PC-9 (cell line): ENCODE data around the gene GPR12.

Experiments
- EZH2 ChIP-seq: fragments of 200-600 bp; sonication (generic); IDR thresholded peaks from 2 replicates; pipeline ENCODE4 v1.8.0; 2017; ENCODE audit warnings: antibody characterized with exemption, low read depth
- TF ChIP-seq, protein P1 (sequence below): fragments of 200-600 bp; sonication (generic); conservative IDR thresholded peaks from 2 replicates; pipeline ENCODE4 v1.6.1; 2017; ENCODE audit warnings: mixed run types, antibody characterized with exemption, mild to moderate bottlenecking, moderate library complexity

DNA sequence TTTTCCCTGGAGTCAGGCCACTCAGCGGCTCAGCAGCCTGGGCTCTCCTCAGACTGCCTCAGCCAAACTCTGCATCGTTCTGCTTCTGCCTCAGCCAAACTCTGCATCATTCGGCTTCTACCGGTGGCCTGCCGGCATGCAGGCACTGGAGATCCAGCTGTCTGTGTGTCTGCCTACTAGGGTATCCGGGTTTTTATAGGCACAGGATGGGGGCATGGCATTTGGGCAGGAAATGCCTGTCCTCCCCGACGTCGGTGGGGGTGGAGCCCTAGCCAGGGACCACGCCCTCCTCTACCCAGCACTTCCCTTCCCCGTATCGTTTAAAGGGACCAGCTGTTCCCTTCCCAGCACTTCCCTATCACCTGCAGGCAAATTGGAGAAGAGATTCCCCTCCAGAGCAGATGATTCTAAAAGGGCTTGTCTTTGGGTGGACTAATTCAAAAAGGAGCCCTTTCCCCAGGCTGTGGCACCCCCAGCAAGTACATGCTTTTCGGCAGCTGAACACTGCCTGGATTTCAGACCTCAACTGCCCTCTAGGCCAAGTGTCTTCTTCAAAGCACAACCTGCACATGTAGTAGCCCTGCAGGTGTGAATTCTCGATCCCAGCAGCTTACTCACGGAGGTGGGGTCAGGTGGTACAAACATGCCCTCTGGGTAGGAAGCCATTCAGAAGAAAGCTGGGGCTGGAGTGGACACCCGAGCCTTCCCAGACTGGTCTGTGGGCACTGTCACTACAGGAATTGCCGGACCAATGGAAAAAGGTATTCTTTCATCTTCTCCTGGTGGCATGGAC, 25.4 kb upstream of the GPR12 start:
- TF ChIP-seq, protein P1, sequence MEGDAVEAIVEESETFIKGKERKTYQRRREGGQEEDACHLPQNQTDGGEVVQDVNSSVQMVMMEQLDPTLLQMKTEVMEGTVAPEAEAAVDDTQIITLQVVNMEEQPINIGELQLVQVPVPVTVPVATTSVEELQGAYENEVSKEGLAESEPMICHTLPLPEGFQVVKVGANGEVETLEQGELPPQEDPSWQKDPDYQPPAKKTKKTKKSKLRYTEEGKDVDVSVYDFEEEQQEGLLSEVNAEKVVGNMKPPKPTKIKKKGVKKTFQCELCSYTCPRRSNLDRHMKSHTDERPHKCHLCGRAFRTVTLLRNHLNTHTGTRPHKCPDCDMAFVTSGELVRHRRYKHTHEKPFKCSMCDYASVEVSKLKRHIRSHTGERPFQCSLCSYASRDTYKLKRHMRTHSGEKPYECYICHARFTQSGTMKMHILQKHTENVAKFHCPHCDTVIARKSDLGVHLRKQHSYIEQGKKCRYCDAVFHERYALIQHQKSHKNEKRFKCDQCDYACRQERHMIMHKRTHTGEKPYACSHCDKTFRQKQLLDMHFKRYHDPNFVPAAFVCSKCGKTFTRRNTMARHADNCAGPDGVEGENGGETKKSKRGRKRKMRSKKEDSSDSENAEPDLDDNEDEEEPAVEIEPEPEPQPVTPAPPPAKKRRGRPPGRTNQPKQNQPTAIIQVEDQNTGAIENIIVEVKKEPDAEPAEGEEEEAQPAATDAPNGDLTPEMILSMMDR: no peak
- TF ChIP-seq EZH2: no peak
